ENCODE measurements around the gene RPUSD3. TPM values are rescaled to one million over a fixed set of nuclear protein-coding genes. Genes with fewer than 3 reads are reported as not detected.

Gene RPUSD3
- total and polyA plus RNA-seq, 9 of the 15 experiments (the other 6 are each of a cell fraction or from before 2014, with no cell fraction given), result 13.8 to 99.0 (median 59.3) TPM

DNA sequence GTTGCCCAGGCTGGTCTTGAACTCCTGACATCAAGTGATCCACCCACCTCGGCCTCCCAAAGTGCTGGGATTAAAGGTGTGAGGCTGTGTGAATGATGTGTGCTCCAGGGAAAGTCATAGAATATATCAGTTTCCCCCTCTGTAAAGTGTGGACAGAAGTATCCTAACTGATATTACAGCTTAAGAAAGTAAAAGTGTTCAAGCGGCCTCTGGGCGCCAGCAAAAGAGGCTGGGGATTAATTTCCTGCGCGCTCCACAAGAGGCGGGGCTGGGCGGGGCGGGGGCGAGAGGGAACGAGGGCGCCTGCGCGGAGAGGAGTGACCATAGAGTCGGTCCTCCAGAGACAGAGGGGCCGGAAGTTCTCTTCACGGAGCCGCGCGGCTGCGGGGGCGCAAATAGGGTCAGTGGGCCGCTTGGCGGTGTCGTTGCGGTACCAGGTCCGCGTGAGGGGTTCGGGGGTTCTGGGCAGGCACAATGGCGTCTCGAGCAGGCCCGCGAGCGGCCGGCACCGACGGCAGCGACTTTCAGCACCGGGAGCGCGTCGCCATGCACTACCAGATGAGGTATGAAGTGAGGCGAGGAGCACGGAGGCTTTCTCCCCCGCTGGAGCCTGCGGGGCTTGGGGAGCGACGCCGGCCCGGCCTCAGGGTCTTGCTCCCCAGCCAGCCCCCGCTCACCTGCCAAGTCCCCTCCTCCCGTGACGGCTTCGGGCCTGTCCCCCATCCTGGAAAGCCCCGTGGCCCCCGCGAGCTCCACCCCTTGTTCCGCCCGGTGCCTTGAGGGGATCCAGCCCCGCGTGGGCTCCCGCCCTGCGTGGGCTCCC, 46.7 kb upstream of the RPUSD3 start, which contains the start of gene JAGN1 (continued):
- TF ChIP-seq, protein P1, sequence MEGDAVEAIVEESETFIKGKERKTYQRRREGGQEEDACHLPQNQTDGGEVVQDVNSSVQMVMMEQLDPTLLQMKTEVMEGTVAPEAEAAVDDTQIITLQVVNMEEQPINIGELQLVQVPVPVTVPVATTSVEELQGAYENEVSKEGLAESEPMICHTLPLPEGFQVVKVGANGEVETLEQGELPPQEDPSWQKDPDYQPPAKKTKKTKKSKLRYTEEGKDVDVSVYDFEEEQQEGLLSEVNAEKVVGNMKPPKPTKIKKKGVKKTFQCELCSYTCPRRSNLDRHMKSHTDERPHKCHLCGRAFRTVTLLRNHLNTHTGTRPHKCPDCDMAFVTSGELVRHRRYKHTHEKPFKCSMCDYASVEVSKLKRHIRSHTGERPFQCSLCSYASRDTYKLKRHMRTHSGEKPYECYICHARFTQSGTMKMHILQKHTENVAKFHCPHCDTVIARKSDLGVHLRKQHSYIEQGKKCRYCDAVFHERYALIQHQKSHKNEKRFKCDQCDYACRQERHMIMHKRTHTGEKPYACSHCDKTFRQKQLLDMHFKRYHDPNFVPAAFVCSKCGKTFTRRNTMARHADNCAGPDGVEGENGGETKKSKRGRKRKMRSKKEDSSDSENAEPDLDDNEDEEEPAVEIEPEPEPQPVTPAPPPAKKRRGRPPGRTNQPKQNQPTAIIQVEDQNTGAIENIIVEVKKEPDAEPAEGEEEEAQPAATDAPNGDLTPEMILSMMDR (IDR thresholded peaks at IDR 0.05 in 2 of 3, conservative IDR thresholded peaks at IDR 0.05 in 1 of 3; ENCODE audit: insufficient read depth in 2 of 3, low read depth in 1 of 3, low read length in 3 of 3), result peak; percentile 6 to 28 (median 19); a peak in 1 of 6 replicates
- TF ChIP-seq, protein P2, sequence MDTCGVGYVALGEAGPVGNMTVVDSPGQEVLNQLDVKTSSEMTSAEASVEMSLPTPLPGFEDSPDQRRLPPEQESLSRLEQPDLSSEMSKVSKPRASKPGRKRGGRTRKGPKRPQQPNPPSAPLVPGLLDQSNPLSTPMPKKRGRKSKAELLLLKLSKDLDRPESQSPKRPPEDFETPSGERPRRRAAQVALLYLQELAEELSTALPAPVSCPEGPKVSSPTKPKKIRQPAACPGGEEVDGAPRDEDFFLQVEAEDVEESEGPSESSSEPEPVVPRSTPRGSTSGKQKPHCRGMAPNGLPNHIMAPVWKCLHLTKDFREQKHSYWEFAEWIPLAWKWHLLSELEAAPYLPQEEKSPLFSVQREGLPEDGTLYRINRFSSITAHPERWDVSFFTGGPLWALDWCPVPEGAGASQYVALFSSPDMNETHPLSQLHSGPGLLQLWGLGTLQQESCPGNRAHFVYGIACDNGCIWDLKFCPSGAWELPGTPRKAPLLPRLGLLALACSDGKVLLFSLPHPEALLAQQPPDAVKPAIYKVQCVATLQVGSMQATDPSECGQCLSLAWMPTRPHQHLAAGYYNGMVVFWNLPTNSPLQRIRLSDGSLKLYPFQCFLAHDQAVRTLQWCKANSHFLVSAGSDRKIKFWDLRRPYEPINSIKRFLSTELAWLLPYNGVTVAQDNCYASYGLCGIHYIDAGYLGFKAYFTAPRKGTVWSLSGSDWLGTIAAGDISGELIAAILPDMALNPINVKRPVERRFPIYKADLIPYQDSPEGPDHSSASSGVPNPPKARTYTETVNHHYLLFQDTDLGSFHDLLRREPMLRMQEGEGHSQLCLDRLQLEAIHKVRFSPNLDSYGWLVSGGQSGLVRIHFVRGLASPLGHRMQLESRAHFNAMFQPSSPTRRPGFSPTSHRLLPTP (IDR thresholded peaks at IDR 0.05; ENCODE audit: borderline replicate concordance, extremely low read depth, insufficient read length), result no peak
- TF ChIP-seq, protein P3, sequence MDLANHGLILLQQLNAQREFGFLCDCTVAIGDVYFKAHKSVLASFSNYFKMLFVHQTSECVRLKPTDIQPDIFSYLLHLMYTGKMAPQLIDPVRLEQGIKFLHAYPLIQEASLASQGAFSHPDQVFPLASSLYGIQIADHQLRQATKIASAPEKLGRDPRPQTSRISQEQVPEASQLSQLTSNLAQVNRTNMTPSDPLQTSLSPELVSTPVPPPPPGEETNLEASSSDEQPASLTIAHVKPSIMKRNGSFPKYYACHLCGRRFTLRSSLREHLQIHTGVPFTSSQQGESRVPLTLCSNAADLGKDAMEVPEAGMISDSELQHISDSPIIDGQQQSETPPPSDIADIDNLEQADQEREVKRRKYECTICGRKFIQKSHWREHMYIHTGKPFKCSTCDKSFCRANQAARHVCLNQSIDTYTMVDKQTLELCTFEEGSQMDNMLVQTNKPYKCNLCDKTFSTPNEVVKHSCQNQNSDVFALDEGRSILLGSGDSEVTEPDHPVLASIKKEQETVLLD (IDR thresholded peaks at IDR 0.05), result 0 out of 2 replicates have a peak, but pooled peaks have one; percentile 75
- TF ChIP-seq, protein P4, sequence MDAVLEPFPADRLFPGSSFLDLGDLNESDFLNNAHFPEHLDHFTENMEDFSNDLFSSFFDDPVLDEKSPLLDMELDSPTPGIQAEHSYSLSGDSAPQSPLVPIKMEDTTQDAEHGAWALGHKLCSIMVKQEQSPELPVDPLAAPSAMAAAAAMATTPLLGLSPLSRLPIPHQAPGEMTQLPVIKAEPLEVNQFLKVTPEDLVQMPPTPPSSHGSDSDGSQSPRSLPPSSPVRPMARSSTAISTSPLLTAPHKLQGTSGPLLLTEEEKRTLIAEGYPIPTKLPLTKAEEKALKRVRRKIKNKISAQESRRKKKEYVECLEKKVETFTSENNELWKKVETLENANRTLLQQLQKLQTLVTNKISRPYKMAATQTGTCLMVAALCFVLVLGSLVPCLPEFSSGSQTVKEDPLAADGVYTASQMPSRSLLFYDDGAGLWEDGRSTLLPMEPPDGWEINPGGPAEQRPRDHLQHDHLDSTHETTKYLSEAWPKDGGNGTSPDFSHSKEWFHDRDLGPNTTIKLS (IDR thresholded peaks at IDR 0.05; ENCODE audit: borderline replicate concordance, low read depth), result peak; percentile 89; the same call in 1 of the 2 replicates
- TF ChIP-seq, protein P5, sequence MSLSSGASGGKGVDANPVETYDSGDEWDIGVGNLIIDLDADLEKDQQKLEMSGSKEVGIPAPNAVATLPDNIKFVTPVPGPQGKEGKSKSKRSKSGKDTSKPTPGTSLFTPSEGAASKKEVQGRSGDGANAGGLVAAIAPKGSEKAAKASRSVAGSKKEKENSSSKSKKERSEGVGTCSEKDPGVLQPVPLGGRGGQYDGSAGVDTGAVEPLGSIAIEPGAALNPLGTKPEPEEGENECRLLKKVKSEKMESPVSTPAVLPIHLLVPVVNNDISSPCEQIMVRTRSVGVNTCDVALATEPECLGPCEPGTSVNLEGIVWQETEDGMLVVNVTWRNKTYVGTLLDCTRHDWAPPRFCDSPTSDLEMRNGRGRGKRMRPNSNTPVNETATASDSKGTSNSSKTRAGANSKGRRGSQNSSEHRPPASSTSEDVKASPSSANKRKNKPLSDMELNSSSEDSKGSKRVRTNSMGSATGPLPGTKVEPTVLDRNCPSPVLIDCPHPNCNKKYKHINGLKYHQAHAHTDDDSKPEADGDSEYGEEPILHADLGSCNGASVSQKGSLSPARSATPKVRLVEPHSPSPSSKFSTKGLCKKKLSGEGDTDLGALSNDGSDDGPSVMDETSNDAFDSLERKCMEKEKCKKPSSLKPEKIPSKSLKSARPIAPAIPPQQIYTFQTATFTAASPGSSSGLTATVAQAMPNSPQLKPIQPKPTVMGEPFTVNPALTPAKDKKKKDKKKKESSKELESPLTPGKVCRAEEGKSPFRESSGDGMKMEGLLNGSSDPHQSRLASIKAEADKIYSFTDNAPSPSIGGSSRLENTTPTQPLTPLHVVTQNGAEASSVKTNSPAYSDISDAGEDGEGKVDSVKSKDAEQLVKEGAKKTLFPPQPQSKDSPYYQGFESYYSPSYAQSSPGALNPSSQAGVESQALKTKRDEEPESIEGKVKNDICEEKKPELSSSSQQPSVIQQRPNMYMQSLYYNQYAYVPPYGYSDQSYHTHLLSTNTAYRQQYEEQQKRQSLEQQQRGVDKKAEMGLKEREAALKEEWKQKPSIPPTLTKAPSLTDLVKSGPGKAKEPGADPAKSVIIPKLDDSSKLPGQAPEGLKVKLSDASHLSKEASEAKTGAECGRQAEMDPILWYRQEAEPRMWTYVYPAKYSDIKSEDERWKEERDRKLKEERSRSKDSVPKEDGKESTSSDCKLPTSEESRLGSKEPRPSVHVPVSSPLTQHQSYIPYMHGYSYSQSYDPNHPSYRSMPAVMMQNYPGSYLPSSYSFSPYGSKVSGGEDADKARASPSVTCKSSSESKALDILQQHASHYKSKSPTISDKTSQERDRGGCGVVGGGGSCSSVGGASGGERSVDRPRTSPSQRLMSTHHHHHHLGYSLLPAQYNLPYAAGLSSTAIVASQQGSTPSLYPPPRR (CRISPR knock-in tag; IDR thresholded peaks at IDR 0.05; ENCODE audit: borderline replicate concordance), result 0 out of 2 replicates have a peak, but pooled peaks have one; percentile 86
- TF ChIP-seq TEAD4 (IDR thresholded peaks at IDR 0.05; ENCODE audit: low read length), result no peak
- TF ChIP-seq TEAD4 (CRISPR knock-in tag; IDR thresholded peaks at IDR 0.05; ENCODE audit: borderline replicate concordance), result no peak
- 0 out of 2 replicates have a peak, but pooled peaks have one; percentile 43 for TF ChIP-seq GABPB2 (CRISPR knock-in tag; conservative IDR thresholded peaks at IDR 0.05)
- TF ChIP-seq, protein P6, sequence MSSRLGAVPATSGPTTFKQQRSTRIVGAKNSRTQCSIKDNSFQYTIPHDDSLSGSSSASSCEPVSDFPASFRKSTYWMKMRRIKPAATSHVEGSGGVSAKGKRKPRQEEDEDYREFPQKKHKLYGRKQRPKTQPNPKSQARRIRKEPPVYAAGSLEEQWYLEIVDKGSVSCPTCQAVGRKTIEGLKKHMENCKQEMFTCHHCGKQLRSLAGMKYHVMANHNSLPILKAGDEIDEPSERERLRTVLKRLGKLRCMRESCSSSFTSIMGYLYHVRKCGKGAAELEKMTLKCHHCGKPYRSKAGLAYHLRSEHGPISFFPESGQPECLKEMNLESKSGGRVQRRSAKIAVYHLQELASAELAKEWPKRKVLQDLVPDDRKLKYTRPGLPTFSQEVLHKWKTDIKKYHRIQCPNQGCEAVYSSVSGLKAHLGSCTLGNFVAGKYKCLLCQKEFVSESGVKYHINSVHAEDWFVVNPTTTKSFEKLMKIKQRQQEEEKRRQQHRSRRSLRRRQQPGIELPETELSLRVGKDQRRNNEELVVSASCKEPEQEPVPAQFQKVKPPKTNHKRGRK (tag; IDR thresholded peaks at IDR 0.05), result no peak

Data from K562 (cell line).